Mesenchymal stem cell (in vitro differentiated cells and primary cell): ENCODE results near the gene TMEM248.
"Not testable (repeated sequence)": the region's sequence is repeated elsewhere in the genome, so short reads cannot be mapped to it uniquely, and the experiment has no call there.

Experiments
- DNase-seq: peaks from one replicate; pipeline ENCODE4 v3.0.0-alpha.2; 2013
- H2AFZ ChIP-seq: one replicate; pipeline ENCODE4 v1.6.1; 2013; ENCODE audit warnings: low read depth, mild to moderate bottlenecking, control low read depth, inconsistent platforms, low read length, moderate library complexity
- H2AK5ac ChIP-seq: 2 replicates; pipeline ENCODE4 v1.6.1; 2013; ENCODE audit warnings: low read length, moderate library complexity, mild to moderate bottlenecking, inconsistent platforms; ENCODE audit not compliant: severe bottlenecking
- H2BK120ac ChIP-seq: one replicate; pipeline ENCODE4 v1.6.1; 2013; ENCODE audit warnings: low read depth, mild to moderate bottlenecking, inconsistent platforms, low read length, moderate library complexity
- H2BK12ac ChIP-seq, 2 experiments: one replicate each; pipeline ENCODE4 v1.6.1; 2013; ENCODE audit warnings: inconsistent platforms in 2 of 2, low read length in 2 of 2, mild to moderate bottlenecking in 2 of 2, moderate library complexity in 2 of 2, control low read depth in 1 of 2
- H2BK15ac ChIP-seq: one replicate; pipeline ENCODE4 v1.6.1; 2013; ENCODE audit warnings: mild to moderate bottlenecking, low read depth, inconsistent platforms; ENCODE audit not compliant: poor library complexity, severe bottlenecking
- H2BK5ac ChIP-seq: 2 replicates; pipeline ENCODE4 v1.6.1; 2013; ENCODE audit warnings: low read depth, mild to moderate bottlenecking, low read length, control low read depth, inconsistent platforms; ENCODE audit not compliant: poor library complexity, severe bottlenecking
- H3K14ac ChIP-seq, 2 experiments: one replicate each; pipeline ENCODE4 v1.6.1; 2013; ENCODE audit warnings: inconsistent platforms in 2 of 2, low read length in 2 of 2, control low read depth in 1 of 2, mild to moderate bottlenecking in 1 of 2, moderate library complexity in 1 of 2
- H3K18ac ChIP-seq, 2 experiments: one replicate each; pipeline ENCODE4 v1.6.1; 2013; ENCODE audit warnings: inconsistent platforms in 2 of 2, low read length in 2 of 2, control low read depth in 1 of 2, low read depth in 1 of 2, mild to moderate bottlenecking in 1 of 2
- H3K23ac ChIP-seq, 2 experiments: one replicate each; pipeline ENCODE4 v1.6.1; 2013; ENCODE audit warnings: inconsistent platforms in 2 of 2, low read length in 2 of 2, mild to moderate bottlenecking in 2 of 2, moderate library complexity in 2 of 2, control low read depth in 1 of 2
- H3K27ac ChIP-seq: 2 replicates; pipeline ENCODE4 v1.5.1; 2013; ENCODE audit warnings: mild to moderate bottlenecking, moderate library complexity, low read length, control low read depth, inconsistent platforms; ENCODE audit not compliant: poor library complexity, severe bottlenecking
- H3K27me3 ChIP-seq, 2 experiments: 2 replicates each; pipeline versions ENCODE4 v1.6.1 to v1.7.0; 2013; ENCODE audit warnings: low read length in 2 of 2, mild to moderate bottlenecking in 2 of 2, moderate library complexity in 2 of 2, control low read depth in 1 of 2, inconsistent platforms in 1 of 2; ENCODE audit not compliant: control insufficient read depth in 1 of 2, insufficient read depth in 1 of 2
- H3K36me3 ChIP-seq, 2 experiments: 2 replicates each; pipeline versions ENCODE4 v1.6.1 to v1.7.0; 2013; ENCODE audit warnings: low read length in 2 of 2, control low read depth in 1 of 2, inconsistent platforms in 1 of 2, low read depth in 1 of 2, mild to moderate bottlenecking in 1 of 2; ENCODE audit not compliant: insufficient read depth in 2 of 2, control insufficient read depth in 1 of 2
- H3K4ac ChIP-seq, 2 experiments: one replicate each; pipeline ENCODE4 v1.6.1; 2013; ENCODE audit warnings: inconsistent platforms in 2 of 2, low read length in 2 of 2, mild to moderate bottlenecking in 2 of 2, moderate library complexity in 2 of 2, control low read depth in 1 of 2, low read depth in 1 of 2
- H3K4me1 ChIP-seq: 2 replicates; pipeline ENCODE4 v1.6.1; 2013; ENCODE audit warnings: low read depth, low read length, control low read depth; ENCODE audit not compliant: control insufficient read depth, insufficient read depth
- H3K4me2 ChIP-seq: 2 replicates; pipeline ENCODE4 v1.6.1; 2013; ENCODE audit warnings: low read length, mild to moderate bottlenecking, inconsistent platforms; ENCODE audit not compliant: poor library complexity, severe bottlenecking
- H3K4me3 ChIP-seq, 2 experiments: 2 replicates each; pipeline versions ENCODE4 v1.5.1 to v1.7.0; 2013; ENCODE audit warnings: low read length in 2 of 2, mild to moderate bottlenecking in 2 of 2, control low read depth in 1 of 2, low read depth in 1 of 2; ENCODE audit not compliant: insufficient read depth in 1 of 2
- H3K79me1 ChIP-seq: replicated peaks from 2 replicates; pipeline ENCODE4 v1.6.1; 2013; ENCODE audit warnings: mild to moderate bottlenecking, control low read depth, low read length, inconsistent platforms; ENCODE audit not compliant: poor library complexity, severe bottlenecking
- H3K9ac ChIP-seq: 2 replicates; pipeline ENCODE4 v1.7.0; 2013; ENCODE audit warnings: mild to moderate bottlenecking, low read length, moderate library complexity
- H3K9me3 ChIP-seq: 2 replicates; pipeline ENCODE4 v1.7.0; 2013; ENCODE audit warnings: mild to moderate bottlenecking, low read length; ENCODE audit not compliant: control insufficient read depth
- H4K8ac ChIP-seq: one replicate; pipeline ENCODE4 v1.6.1; 2013; ENCODE audit warnings: inconsistent platforms, mild to moderate bottlenecking, low read length, moderate library complexity
- H4K91ac ChIP-seq: one replicate; pipeline ENCODE4 v1.6.1; 2013; ENCODE audit warnings: mild to moderate bottlenecking, low read length, inconsistent platforms
- WGBS: methylation state at CpG from one replicate; pipeline ENCODE4 v1.1.7; 2013; ENCODE audit warnings: mixed read lengths; 5-methylcytosine and 5-hydroxymethylcytosine counted together

The TMEM248 gene

DNA sequence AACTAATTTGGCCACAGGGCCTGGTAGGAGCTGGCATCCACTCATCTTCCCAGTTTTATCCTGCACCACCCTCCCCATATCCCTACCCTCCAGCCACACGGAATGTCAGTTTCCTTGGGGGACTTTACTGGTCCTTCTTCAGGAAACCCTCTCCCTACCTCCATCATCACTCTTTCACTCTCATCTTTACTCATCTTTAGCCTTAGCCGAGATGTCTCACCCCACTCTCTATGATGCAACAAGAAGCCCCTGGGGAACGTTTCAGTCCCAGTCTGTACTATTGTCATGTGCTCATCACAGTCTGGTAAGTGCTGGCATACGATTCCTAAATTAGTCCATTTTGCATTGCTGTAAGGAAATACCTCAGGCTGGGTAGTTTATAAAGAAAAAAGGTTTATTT, 34.9 kb upstream of the TMEM248 start:
- Histone ChIP-seq H2BK15ac (no peak overlapping the region), H3K18ac (no peak overlapping the region), H2AFZ (no peak overlapping the region), H4K8ac (no peak overlapping the region), H3K4ac (no peak overlapping the region), H3K27ac (no peak overlapping the region), H2BK120ac (no peak overlapping the region), H3K23ac (no peak overlapping the region), H3K9me3 (no peaks in the 10 kb centered on the region), H3K9ac (no peak overlapping the region), H3K4me1 (peaks cover 3% of the 10 kb centered on the region), H2BK5ac (no peak overlapping the region), H3K4me2 (no peak overlapping the region), H2BK12ac (no peak overlapping the region), H4K91ac (no peak overlapping the region), H3K79me1 (no peaks in the 10 kb centered on the region), H3K27me3 (no peaks in the 10 kb centered on the region), H3K14ac (no peak overlapping the region), H3K36me3 (peaks cover 20 to 29% of the 10 kb centered on the region in 2 experiments), H3K4me3 (no peak overlapping the region), H2AK5ac (no peak overlapping the region)
- no peak for DNase-seq
- 92% methylated on average over 4 of the region's 4 CpGs for WGBS

DNA sequence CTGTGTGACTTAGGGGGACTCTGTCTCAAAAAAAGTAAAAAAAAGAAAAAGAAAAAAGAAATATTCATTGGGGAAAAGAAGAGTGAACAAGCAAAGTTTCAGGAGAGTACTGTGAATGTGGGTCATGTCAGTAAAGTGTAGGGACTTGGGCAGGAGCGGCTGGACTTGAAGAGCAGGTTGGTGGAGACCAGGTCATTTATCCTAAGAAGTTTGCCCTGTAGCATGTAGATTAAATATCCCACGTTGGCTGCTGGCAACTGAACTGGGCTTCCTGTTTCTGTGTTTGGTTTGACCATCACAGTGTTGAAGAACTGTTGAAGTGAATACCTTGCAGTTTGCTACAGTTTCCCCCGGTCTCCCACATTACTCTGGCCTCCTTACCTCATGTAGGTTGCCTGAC, 32.8 kb upstream of the TMEM248 start:
- not testable (repeated sequence) for H3K18ac ChIP-seq, H3K9ac ChIP-seq, H3K4me1 ChIP-seq, H3K9me3 ChIP-seq, H2AFZ ChIP-seq, DNase-seq, H2BK5ac ChIP-seq, H3K4me2 ChIP-seq, H2BK12ac ChIP-seq, H3K4me3 ChIP-seq, H3K27ac ChIP-seq, H3K4ac ChIP-seq, H3K23ac ChIP-seq, H3K27me3 ChIP-seq, H2AK5ac ChIP-seq, H4K91ac ChIP-seq, H2BK15ac ChIP-seq, H3K79me1 ChIP-seq, H4K8ac ChIP-seq, H2BK120ac ChIP-seq, H3K14ac ChIP-seq
- peaks cover 19 to 31% of the 10 kb centered on the region in 2 experiments for H3K36me3 ChIP-seq
- WGBS: 86% methylated on average over 2 of the region's 3 CpGs

DNA sequence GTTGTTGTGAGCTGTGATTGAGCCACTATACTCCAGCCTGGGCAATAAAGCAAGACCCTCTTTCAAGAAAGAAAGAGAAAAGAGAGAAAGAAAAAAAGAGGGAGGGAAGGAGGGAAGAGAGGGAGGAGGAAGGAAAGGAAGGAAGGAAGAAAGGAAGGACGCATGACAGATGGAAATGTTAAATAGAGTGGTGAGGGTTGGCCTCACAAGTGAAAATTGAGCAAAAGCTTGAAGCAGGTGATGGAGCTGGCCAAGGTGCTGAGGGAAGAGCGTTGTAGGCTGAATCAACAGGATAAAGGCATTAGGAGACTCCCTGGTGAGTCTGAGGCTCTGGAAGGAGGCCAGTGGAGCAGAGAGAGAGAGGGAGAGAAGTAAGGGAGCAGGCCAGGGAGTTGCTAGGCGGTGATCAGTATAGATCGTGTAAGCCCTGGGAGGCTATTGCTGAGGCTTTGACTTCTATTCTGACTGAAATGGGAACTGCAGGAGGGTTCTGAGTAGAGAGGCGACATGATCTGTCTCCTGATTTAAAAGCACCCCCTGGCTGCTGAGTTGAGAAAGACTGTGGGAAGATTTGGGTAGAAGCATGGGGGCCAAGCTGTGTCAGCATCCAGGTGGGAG, 26.5 kb upstream of the TMEM248 start:
- H3K36me3 ChIP-seq: peaks cover 9 to 53% of the 10 kb centered on the region in 2 experiments
- no peaks in the 10 kb centered on the region for H3K79me1 ChIP-seq
- H3K27me3 ChIP-seq: no peaks in the 10 kb centered on the region
- no peak overlapping the region for H3K4me2 ChIP-seq
- H3K14ac ChIP-seq: no peak overlapping the region
- no peak overlapping the region for H4K8ac ChIP-seq
- no peak overlapping the region for H2BK15ac ChIP-seq
- no peak overlapping the region for H3K23ac ChIP-seq
- no peak overlapping the region for H3K4me3 ChIP-seq
- no peak overlapping the region for H3K18ac ChIP-seq
- H2BK5ac ChIP-seq: no peak overlapping the region
- no peak overlapping the region for H4K91ac ChIP-seq
- no peak overlapping the region for H3K4ac ChIP-seq
- no peak overlapping the region for H2BK12ac ChIP-seq
- H3K27ac ChIP-seq: no peak overlapping the region
- H2BK120ac ChIP-seq: no peak overlapping the region
- no peak overlapping the region for H3K9ac ChIP-seq
- H3K9me3 ChIP-seq: no peaks in the 10 kb centered on the region
- no peaks in the 10 kb centered on the region for H3K4me1 ChIP-seq
- 68% methylated on average over 5 of the region's 5 CpGs for WGBS
- no peak overlapping the region for H2AK5ac ChIP-seq
- no peak overlapping the region for H2AFZ ChIP-seq
- peak; percentile 14 for DNase-seq

DNA sequence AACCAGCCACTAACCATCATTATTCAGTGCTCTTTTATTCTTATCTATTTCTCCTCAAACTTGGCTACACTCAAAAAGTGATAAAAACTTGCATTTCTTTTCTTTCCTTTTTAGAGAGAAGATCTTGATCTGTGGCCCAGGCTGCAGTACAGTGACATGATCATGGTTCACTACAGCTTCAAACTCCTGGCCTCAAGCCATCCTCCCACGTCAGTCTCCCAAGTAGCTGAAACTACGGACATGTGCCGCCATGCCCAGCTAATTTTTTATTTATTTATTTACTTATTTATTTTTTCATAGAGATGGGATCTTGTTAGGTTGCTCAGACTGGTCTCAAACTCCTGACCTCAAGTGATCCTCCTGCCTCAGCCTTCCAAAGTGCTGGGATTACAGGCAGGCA, 24.6 kb upstream of the TMEM248 start:
- Histone ChIP-seq H3K18ac (no peak overlapping the region), H2AK5ac (no peak overlapping the region)
- no peak for DNase-seq

More for the DNA sequence above, 24.6 kb upstream of the TMEM248 start:
- Histone ChIP-seq H2BK15ac (no peak overlapping the region), H2BK120ac (no peak overlapping the region), H3K9me3 (no peaks in the 10 kb centered on the region), H3K27ac (no peak overlapping the region), H3K9ac (no peak overlapping the region), H3K27me3 (no peaks in the 10 kb centered on the region), H4K8ac (no peak overlapping the region), H3K36me3 (peaks cover 17 to 58% of the 10 kb centered on the region in 2 experiments), H3K4me2 (no peak overlapping the region), H2BK12ac (no peak overlapping the region), H4K91ac (no peak overlapping the region), H2BK5ac (no peak overlapping the region), H3K4me3 (no peak overlapping the region), H2AFZ (no peak overlapping the region), H3K79me1 (no peaks in the 10 kb centered on the region), H3K14ac (no peak overlapping the region), H3K4me1 (no peaks in the 10 kb centered on the region), H3K23ac (no peak overlapping the region), H3K4ac (no peak overlapping the region)
- 83% methylated on average over 1 of the region's 3 CpGs for WGBS
